ENCODE data around the gene CDC73. TPM values are rescaled to one million over a fixed set of nuclear protein-coding genes. Genes with fewer than 3 reads are reported as not detected.
"Not testable (repeated sequence)": the region's sequence is repeated elsewhere in the genome, so short reads cannot be mapped to it uniquely, and the experiment has no call there.

Gene CDC73
- total RNA-seq, 1 donor from 2014 or later: 46.8 TPM

DNA sequence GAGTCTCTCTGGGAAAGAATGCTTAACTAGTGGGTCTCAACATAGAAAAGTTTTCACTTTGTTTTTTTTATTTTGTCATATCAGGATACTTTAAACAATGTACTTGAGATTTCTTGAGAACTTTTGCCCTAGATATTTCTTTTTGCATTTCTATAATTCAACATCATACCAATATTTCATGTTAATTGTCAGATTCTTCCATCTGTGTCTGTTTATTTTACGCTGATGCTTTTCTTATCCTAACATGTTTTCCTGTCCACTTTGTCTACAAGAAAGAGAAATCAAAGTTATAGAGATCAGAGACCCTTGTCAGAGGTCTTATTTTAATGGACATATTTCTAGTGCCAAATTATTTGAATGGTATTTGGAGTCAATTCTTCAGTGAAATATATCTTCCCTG lies 160.1 kb downstream of the CDC73 start:
- Histone ChIP-seq H3K27ac (replicated peaks) (no peak overlapping the region), H3K4me1 (no peaks in the 10 kb centered on the region), H3K27me3 (ENCODE audit: low read depth) (no peaks in the 10 kb centered on the region), H3K36me3 (no peaks in the 10 kb centered on the region), H3K9me3 (replicated peaks) (no peaks in the 10 kb centered on the region), H3K4me3 (no peak overlapping the region)
- TF ChIP-seq CTCF (IDR thresholded peaks at IDR 0.05; ENCODE audit: borderline replicate concordance): no peak
- intact Hi-C loops (cut with micrococcal nuclease): no loop called here
- no peak for DNase-seq

- TF ChIP-seq CTCF (IDR thresholded peaks at IDR 0.05; ENCODE audit: borderline replicate concordance): no peak
- intact Hi-C loops (cut with micrococcal nuclease): no loop called here
- H3K27me3 ChIP-seq (ENCODE audit: low read depth): no peaks in the 10 kb centered on the region
These were observed 161.2 kb downstream of the CDC73 start for GRCh38 chr1:193283016-193283415.

GRCh38 chr1:193284219-193284618 lies 162.4 kb downstream of the CDC73 start:
- H3K27ac ChIP-seq (replicated peaks): no peak overlapping the region
- TF ChIP-seq CTCF (IDR thresholded peaks at IDR 0.05; ENCODE audit: borderline replicate concordance): no peak
- no peak overlapping the region for H3K4me3 ChIP-seq
- H3K4me1 ChIP-seq: no peaks in the 10 kb centered on the region
- no peaks in the 10 kb centered on the region for H3K36me3 ChIP-seq
- no peak for DNase-seq
- H3K9me3 ChIP-seq (replicated peaks): no peaks in the 10 kb centered on the region
- intact Hi-C loops (cut with micrococcal nuclease): no loop called here
- H3K27me3 ChIP-seq (ENCODE audit: low read depth): no peaks in the 10 kb centered on the region

More at GRCh38 chr1:193283016-193283415, 161.2 kb downstream of the CDC73 start:
- DNase-seq: no peak
- Histone ChIP-seq H3K4me3 (no peak overlapping the region), H3K27ac (replicated peaks) (no peak overlapping the region), H3K4me1 (no peaks in the 10 kb centered on the region), H3K36me3 (no peaks in the 10 kb centered on the region), H3K9me3 (replicated peaks) (no peaks in the 10 kb centered on the region)

DNA sequence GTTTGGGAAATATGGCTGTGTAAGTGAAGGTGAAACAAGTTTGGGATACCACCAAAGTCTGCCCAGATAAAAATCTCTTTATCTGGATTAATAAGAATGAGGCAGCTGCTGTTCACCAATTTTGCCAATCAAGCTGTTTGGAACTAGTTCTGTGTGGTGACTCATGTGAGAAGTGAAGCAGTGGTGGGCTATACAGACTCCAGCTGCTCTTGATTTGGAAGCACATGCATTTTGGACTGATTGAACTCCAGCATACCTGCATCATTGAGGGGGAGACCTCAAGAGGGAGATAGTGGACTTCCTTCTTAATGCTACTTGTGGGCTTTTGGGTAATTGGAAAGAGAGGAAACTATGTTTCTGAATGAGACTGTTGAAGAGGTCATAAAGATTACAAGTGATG lies 163.8 kb downstream of the CDC73 start:
- intact Hi-C loops (cut with micrococcal nuclease): no loop called here
- no peak for DNase-seq
- no peak for TF ChIP-seq CTCF (IDR thresholded peaks at IDR 0.05; ENCODE audit: borderline replicate concordance)
- H3K27ac ChIP-seq (replicated peaks): no peak overlapping the region
- H3K9me3 ChIP-seq (replicated peaks): no peaks in the 10 kb centered on the region
- H3K4me1 ChIP-seq: no peaks in the 10 kb centered on the region
- H3K27me3 ChIP-seq (ENCODE audit: low read depth): no peaks in the 10 kb centered on the region
- H3K4me3 ChIP-seq: no peak overlapping the region
- no peaks in the 10 kb centered on the region for H3K36me3 ChIP-seq

DNA sequence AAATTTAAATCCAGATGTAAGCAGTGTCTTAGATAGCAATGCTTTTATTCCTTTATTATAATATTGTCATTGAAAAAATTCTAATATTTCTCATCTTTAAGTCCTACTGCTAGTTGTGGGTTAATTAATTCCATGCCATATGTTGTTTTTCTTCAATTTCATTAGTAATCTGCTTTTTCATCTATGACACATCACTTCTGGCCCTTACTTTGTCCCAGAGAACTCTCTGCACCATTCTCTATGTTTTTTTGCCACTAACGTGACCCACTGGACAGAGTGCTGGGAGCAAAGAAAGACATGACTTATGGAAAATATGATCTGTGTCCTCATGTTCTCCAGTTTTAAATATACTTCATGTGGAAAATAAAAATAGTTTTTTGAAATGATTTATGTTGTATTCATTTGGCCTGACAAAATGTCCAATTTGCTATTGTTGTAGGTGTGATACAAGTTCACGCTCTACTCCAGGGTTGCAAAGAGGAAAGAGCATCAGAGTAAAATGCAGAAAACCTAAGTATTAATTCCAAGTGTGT lies 166.8 kb downstream of the CDC73 start:
- H3K27ac ChIP-seq (replicated peaks); H3K27me3 ChIP-seq (ENCODE audit: low read depth); H3K4me3 ChIP-seq; intact Hi-C loops (cut with micrococcal nuclease); H3K9me3 ChIP-seq (replicated peaks); DNase-seq; H3K4me1 ChIP-seq; H3K36me3 ChIP-seq: not testable (repeated sequence)

DNA sequence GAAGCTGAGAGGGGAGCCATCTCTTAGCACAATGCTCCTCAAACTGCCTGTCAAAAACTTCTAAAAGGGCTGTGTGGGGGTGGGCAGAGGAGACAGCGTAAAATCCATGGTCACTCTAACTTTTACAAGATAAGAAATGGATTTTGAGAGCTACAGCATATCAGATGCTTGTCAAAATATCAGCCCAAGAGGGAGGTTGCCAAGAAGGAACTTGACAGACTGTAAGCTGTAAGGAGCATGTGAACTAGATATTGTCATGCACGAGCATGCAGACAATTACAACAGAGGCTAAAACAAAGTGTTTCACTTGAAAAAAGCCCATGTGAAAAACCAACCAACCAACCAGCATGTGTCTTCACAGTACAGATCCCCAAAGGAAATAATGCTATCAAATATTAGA lies 171.9 kb downstream of the CDC73 start:
- Histone ChIP-seq H3K27me3 (ENCODE audit: low read depth) (no peaks in the 10 kb centered on the region), H3K27ac (replicated peaks) (no peak overlapping the region), H3K4me1 (no peaks in the 10 kb centered on the region), H3K36me3 (no peaks in the 10 kb centered on the region), H3K4me3 (no peak overlapping the region), H3K9me3 (replicated peaks) (peaks cover 26% of the 10 kb centered on the region)
- intact Hi-C loops (cut with micrococcal nuclease): no loop called here
- no peak for DNase-seq
- TF ChIP-seq CTCF (IDR thresholded peaks at IDR 0.05; ENCODE audit: borderline replicate concordance): no peak

Data from left ventricle myocardium inferior (tissue), 1 donor.